GM21381 (cell line): ENCODE measurements around the gene SIX4.
"Not testable (repeated sequence)": the region's sequence is repeated elsewhere in the genome, so short reads cannot be mapped to it uniquely, and the experiment has no call there.

ENCODE experiments used
- ATAC-seq: cut with Tn5 transposase; IDR thresholded peaks from one replicate; pipeline ENCODE4 v1.9.1; 2021; ENCODE audit warnings: mild to moderate bottlenecking, moderate library complexity; ENCODE audit not compliant: unreplicated experiment

SIX4 gene

GRCh38 chr14:60723907-60724618 is at the start of gene SIX4:
Gene SIX4, minus strand, starts transcription at chr14:60724351. Its CDS starts 277 bp downstream, at chr14:60724074.
- ATAC-seq, result peak; percentile 58

- ATAC-seq, result no peak
Measured at GRCh38 chr14:60773558-60773957, 49.4 kb upstream of the SIX4 start.

- ATAC-seq, result no peak
Measured at GRCh38 chr14:60771117-60771516, 47.0 kb upstream of the SIX4 start.

- no peak for ATAC-seq
Measured at GRCh38 chr14:60768602-60769001, 44.5 kb upstream of the SIX4 start.

GRCh38 chr14:60760644-60761364 is 36.7 kb upstream of the SIX4 start:
- ATAC-seq, result no peak

- no peak for ATAC-seq
Measured at GRCh38 chr14:60760209-60760608, 36.1 kb upstream of the SIX4 start.

- no peak for ATAC-seq
Measured at GRCh38 chr14:60758885-60759284, 34.7 kb upstream of the SIX4 start.

- ATAC-seq, result no peak
Measured at GRCh38 chr14:60757567-60758002, 33.4 kb upstream of the SIX4 start.

- ATAC-seq, result no peak
Measured at GRCh38 chr14:60756847-60757246, 32.7 kb upstream of the SIX4 start.

GRCh38 chr14:60753264-60754119 is 29.3 kb upstream of the SIX4 start:
- peak; percentile 98 for ATAC-seq

GRCh38 chr14:60744566-60744965 is 20.4 kb upstream of the SIX4 start:
- no peak for ATAC-seq

GRCh38 chr14:60738843-60739508 is 14.8 kb upstream of the SIX4 start:
- ATAC-seq, result no peak

GRCh38 chr14:60736494-60736893 is 12.3 kb upstream of the SIX4 start:
- ATAC-seq, result no peak

GRCh38 chr14:60735416-60735815 is 11.3 kb upstream of the SIX4 start:
- ATAC-seq, result no peak

- peak; percentile 97 for ATAC-seq
Measured at GRCh38 chr14:60734465-60735242, 10.5 kb upstream of the SIX4 start, which contains the start of gene MNAT1. Gene MNAT1, plus strand, starts transcription at chr14:60734761. Its CDS starts 102 bp downstream, at chr14:60734863.

- ATAC-seq, result no peak
Measured at GRCh38 chr14:60732840-60733483, 8.8 kb upstream of the SIX4 start.

- not testable (repeated sequence) for ATAC-seq
Measured at GRCh38 chr14:60731291-60731690, 7.1 kb upstream of the SIX4 start.

- ATAC-seq, result peak; percentile 39
Measured at GRCh38 chr14:60723116-60723906, 840 bp downstream of the SIX4 start.
